H9 (cell line): Measurements from ENCODE around the gene SDK1. TPM values are rescaled to one million over a fixed set of nuclear protein-coding genes. Genes with fewer than 3 reads are reported as not detected.

Experiments used
- DNase-seq: peaks from one replicate; pipeline ENCODE4 v3.0.0-alpha.2; 2017
- H2AFZ ChIP-seq: one replicate; pipeline ENCODE4 v1.6.1; 2013; ENCODE audit warnings: mild to moderate bottlenecking, low read length, control low read depth, moderate library complexity
- H2AK5ac ChIP-seq: 2 replicates; pipeline ENCODE4 v1.6.1; 2013; ENCODE audit warnings: low read length, control low read depth, mixed read lengths; ENCODE audit not compliant: insufficient read length
- H2BK120ac ChIP-seq: one replicate; pipeline ENCODE4 v1.6.1; 2013; ENCODE audit warnings: low read depth, mild to moderate bottlenecking, low read length, control low read depth, inconsistent platforms; ENCODE audit not compliant: poor library complexity, severe bottlenecking
- H2BK12ac ChIP-seq: 2 replicates; pipeline ENCODE4 v1.6.1; 2013; ENCODE audit warnings: low read length, control low read depth, mixed read lengths, low read depth; ENCODE audit not compliant: insufficient read length
- H2BK15ac ChIP-seq: 2 replicates; pipeline ENCODE4 v1.6.1; 2013; ENCODE audit warnings: low read depth, low read length, control low read depth
- H2BK20ac ChIP-seq: one replicate; pipeline ENCODE4 v1.6.1; 2013; ENCODE audit warnings: low read depth, mild to moderate bottlenecking, low read length, control low read depth, inconsistent platforms; ENCODE audit not compliant: poor library complexity, severe bottlenecking
- H2BK5ac ChIP-seq: 2 replicates; pipeline ENCODE4 v1.6.1; 2013; ENCODE audit warnings: low read length, control low read depth, mixed read lengths; ENCODE audit not compliant: insufficient read length
- H3K14ac ChIP-seq: 2 replicates; pipeline ENCODE4 v1.6.1; 2013; ENCODE audit warnings: low read length, control low read depth; ENCODE audit not compliant: insufficient read depth
- H3K18ac ChIP-seq: 2 replicates; pipeline ENCODE4 v1.6.1; 2013; ENCODE audit warnings: low read depth, mild to moderate bottlenecking, mixed read lengths, low read length, control low read depth; ENCODE audit not compliant: insufficient read length
- H3K23ac ChIP-seq: 2 replicates; pipeline ENCODE4 v1.6.1; 2013; ENCODE audit warnings: low read length, control low read depth, mixed read lengths, low read depth; ENCODE audit not compliant: insufficient read length
- H3K23me2 ChIP-seq: 2 replicates; pipeline ENCODE4 v1.6.1; 2013; ENCODE audit warnings: low read depth, mild to moderate bottlenecking, mixed read lengths, low read length, control low read depth; ENCODE audit not compliant: insufficient read length, poor library complexity, severe bottlenecking
- H3K27ac ChIP-seq: 2 replicates; pipeline ENCODE4 v1.5.1; 2013; ENCODE audit warnings: low read length, control low read depth, mixed read lengths, low read depth; ENCODE audit not compliant: insufficient read length
- H3K27me3 ChIP-seq: 2 replicates; pipeline ENCODE4 v1.6.1; 2013; ENCODE audit warnings: low read length, control low read depth, inconsistent platforms; ENCODE audit not compliant: insufficient read depth
- H3K4ac ChIP-seq: 2 replicates; pipeline ENCODE4 v1.6.1; 2013; ENCODE audit warnings: low read depth, mild to moderate bottlenecking, control low read depth, inconsistent platforms, low read length, moderate library complexity
- H3K4me1 ChIP-seq: 2 replicates; pipeline ENCODE4 v1.6.1; 2013; ENCODE audit warnings: low read length, control low read depth, inconsistent platforms; ENCODE audit not compliant: insufficient read depth
- H3K4me2 ChIP-seq: 2 replicates; pipeline ENCODE4 v1.6.1; 2013; ENCODE audit warnings: low read length, control low read depth, mixed read lengths; ENCODE audit not compliant: insufficient read length, insufficient read depth
- H3K56ac ChIP-seq: 2 replicates; pipeline ENCODE4 v1.6.1; 2013; ENCODE audit warnings: low read depth, mild to moderate bottlenecking, mixed read lengths, low read length, control low read depth; ENCODE audit not compliant: insufficient read length
- H3K79me1 ChIP-seq: 2 replicates; pipeline ENCODE4 v1.6.1; 2013; ENCODE audit warnings: low read depth, mild to moderate bottlenecking, moderate library complexity, low read length, control low read depth, inconsistent platforms; ENCODE audit not compliant: insufficient read depth, poor library complexity, severe bottlenecking
- H3K79me2 ChIP-seq: 2 replicates; pipeline ENCODE4 v1.6.1; 2013; ENCODE audit warnings: low read length, control low read depth, inconsistent platforms; ENCODE audit not compliant: insufficient read depth
- H3K9ac ChIP-seq: 2 replicates; pipeline ENCODE4 v1.6.1; 2013; ENCODE audit warnings: low read length, control low read depth, mixed read lengths; ENCODE audit not compliant: insufficient read length; ENCODE audit errors: extremely low read depth
- H3K9me3 ChIP-seq: one replicate; pipeline ENCODE4 v1.6.1; 2013; ENCODE audit warnings: low read depth, low read length, inconsistent platforms; ENCODE audit not compliant: control insufficient read depth
- H3T11ph ChIP-seq: one replicate; pipeline ENCODE4 v1.6.1; 2013; ENCODE audit warnings: mild to moderate bottlenecking, low read length, control low read depth, inconsistent platforms
- H4K20me1 ChIP-seq: one replicate; pipeline ENCODE4 v1.6.1; 2013; ENCODE audit not compliant: control insufficient read depth, insufficient read length, insufficient read depth
- H4K5ac ChIP-seq: 2 replicates; pipeline ENCODE4 v1.6.1; 2013; ENCODE audit warnings: low read depth, mild to moderate bottlenecking, mixed read lengths, low read length, control low read depth; ENCODE audit not compliant: insufficient read length
- H4K8ac ChIP-seq: replicated peaks from 2 replicates; pipeline ENCODE4 v1.6.1; 2013; ENCODE audit warnings: low read length, control low read depth, mixed read lengths, low read depth; ENCODE audit not compliant: insufficient read length
- H4K91ac ChIP-seq: 2 replicates; pipeline ENCODE4 v1.6.1; 2013; ENCODE audit warnings: low read depth, mild to moderate bottlenecking, moderate library complexity, mixed read lengths, low read length, control low read depth; ENCODE audit not compliant: insufficient read length
- H3K27ac Mint-ChIP-seq, 3 experiments: 2 replicates in 2 of 3; 3 replicates in 1 of 3; pipeline ENCODE4 v1.8.0; 2020 to 2021; ENCODE audit warnings: mixed read lengths in 3 of 3, mild to moderate bottlenecking in 1 of 3, moderate library complexity in 1 of 3
- H3K27me3 Mint-ChIP-seq: 2 replicates; pipeline ENCODE4 v1.8.0; 2021; ENCODE audit warnings: low read depth, mild to moderate bottlenecking, moderate library complexity, mixed read lengths
- H3K36me3 Mint-ChIP-seq, 3 experiments: 2 replicates in 2 of 3; 3 replicates in 1 of 3; pipeline ENCODE4 v1.8.0; 2020 to 2021; ENCODE audit warnings: low read depth in 3 of 3, mixed read lengths in 3 of 3; ENCODE audit not compliant: insufficient read depth in 1 of 3
- H3K4me1 Mint-ChIP-seq, 2 experiments: 2 replicates each; pipeline ENCODE4 v1.8.0; 2020; ENCODE audit warnings: mixed read lengths in 2 of 2
- H3K4me3 Mint-ChIP-seq, 2 experiments: 2 replicates in 1 of 2; 3 replicates in 1 of 2; pipeline ENCODE4 v1.8.0; 2020 to 2021; ENCODE audit warnings: mild to moderate bottlenecking in 2 of 2, mixed read lengths in 2 of 2, moderate library complexity in 1 of 2
- H3K9me3 Mint-ChIP-seq, 2 experiments: 2 replicates in 1 of 2; 3 replicates in 1 of 2; pipeline ENCODE4 v1.8.0; 2020; ENCODE audit warnings: mild to moderate bottlenecking in 2 of 2, mixed read lengths in 2 of 2, moderate library complexity in 1 of 2
- CTCF ChIP-seq: fragments of 200-600 bp; sonication (generic); conservative IDR thresholded peaks from 3 replicates; pipeline ENCODE4 v1.8.0; 2021; ENCODE audit warnings: antibody characterized with exemption, mild to moderate bottlenecking
- WGBS: extraction: QIAGEN DNeasy Blood & Tissue Kit; methylation state at CpG from one replicate; pipeline ENCODE4 v1.1.7; 2013; ENCODE audit warnings: missing lambda C conversion rate, low lambda C conversion rate, mixed read lengths; ENCODE audit not compliant: insufficient read length; ENCODE audit errors: extremely low coverage; 5-methylcytosine and 5-hydroxymethylcytosine counted together
- total RNA-seq: library from RNA; stranded (reverse); gene quantifications from 2 replicates; pipeline ENCODE4 v1.2.1, GENCODE V29; 2021

The SDK1 gene
- total RNA-seq, 1 experiment from 2014 or later, result 8.7 TPM

- Histone ChIP-seq H3K9me3 (no peaks in the 10 kb centered on the region), H2AK5ac (no peak overlapping the region), H3K27ac (no peak overlapping the region), H3T11ph (no peak overlapping the region), H4K5ac (no peak overlapping the region), H2BK5ac (no peak overlapping the region), H3K79me2 (no peaks in the 10 kb centered on the region), H3K23me2 (no peaks in the 10 kb centered on the region), H3K4me1 (no peaks in the 10 kb centered on the region), H3K79me1 (no peaks in the 10 kb centered on the region), H3K56ac (no peak overlapping the region), H3K23ac (no peak overlapping the region), H4K91ac (no peak overlapping the region), H2BK15ac (no peak overlapping the region), H3K4me2 (no peak overlapping the region), H2BK120ac (no peak overlapping the region), H3K9ac (no peak overlapping the region), H3K4ac (no peak overlapping the region), H2BK20ac (no peak overlapping the region), H3K18ac (no peak overlapping the region), H4K20me1 (no peaks in the 10 kb centered on the region), H2AFZ (no peak overlapping the region), H3K14ac (no peak overlapping the region), H4K8ac (no peak overlapping the region), H2BK12ac (no peak overlapping the region), H3K27me3 (no peaks in the 10 kb centered on the region)
- Mint-ChIP-seq H3K4me3 (no peak overlapping the region), H3K27me3 (0 out of 2 replicates have a peak, but pooled peaks cover 2% of the 10 kb centered on the region), H3K27ac (no peak overlapping the region), H3K9me3 (peaks cover 13 to 17% of the 10 kb centered on the region in 2 experiments), H3K36me3 (peaks cover 0 to 18% (median 3%) of the 10 kb centered on the region in 3 experiments; a peak in 5 of 7 replicates), H3K4me1 (peaks cover 8% of the 10 kb centered on the region in 2 experiments)
- TF ChIP-seq CTCF, result no peak
- WGBS, result no CpG with 5 or more reads among the region's 11 CpGs
- DNase-seq, result no peak
These were observed 432.6 kb downstream of the SDK1 start for GRCh38 chr7:3733541-3734140.
